Kidney glomerular epithelial cell (primary cell): ENCODE data around the gene KIR3DL2.
"Not testable (repeated sequence)": the region's sequence is repeated elsewhere in the genome, so short reads cannot be mapped to it uniquely, and the experiment has no call there.

Source experiments
- DNase-seq: peaks from one replicate; lab custom pipeline; 2025; lab: John Stamatoyannopoulos, UW

The KIR3DL2 gene

DNA sequence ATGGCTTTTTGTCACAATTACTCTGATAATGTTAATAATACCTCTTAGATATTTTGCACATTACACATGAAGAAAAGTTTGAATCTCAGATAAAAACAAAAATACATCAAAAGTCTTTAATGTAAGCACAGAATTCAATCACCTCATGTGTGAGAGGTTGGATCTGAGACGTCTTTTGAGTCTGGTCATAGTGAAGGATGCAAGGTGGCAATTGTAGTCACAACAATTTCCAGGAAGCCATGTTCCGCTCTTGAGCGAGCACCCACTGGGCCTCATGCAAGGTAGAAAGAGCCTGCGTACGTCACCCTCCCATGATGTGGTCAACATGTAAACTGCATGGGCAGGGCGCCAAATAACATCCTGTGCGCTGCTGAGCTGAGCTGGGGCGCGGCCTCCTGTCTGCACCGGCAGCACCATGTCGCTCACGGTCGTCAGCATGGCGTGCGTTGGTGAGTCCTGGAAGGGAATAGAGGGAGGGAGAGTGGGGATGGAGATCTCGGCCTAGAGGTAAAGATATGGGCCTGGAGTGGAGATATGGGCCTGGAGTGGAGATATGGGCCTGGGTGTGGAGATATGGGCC lies at the start of gene KIR3DL2:
TSS of gene KIR3DL2 (plus strand) at position 383 of the 580 bp plus-strand sequence. CDS start at position 416, 33 bp downstream.
- not testable (repeated sequence) for DNase-seq

DNA sequence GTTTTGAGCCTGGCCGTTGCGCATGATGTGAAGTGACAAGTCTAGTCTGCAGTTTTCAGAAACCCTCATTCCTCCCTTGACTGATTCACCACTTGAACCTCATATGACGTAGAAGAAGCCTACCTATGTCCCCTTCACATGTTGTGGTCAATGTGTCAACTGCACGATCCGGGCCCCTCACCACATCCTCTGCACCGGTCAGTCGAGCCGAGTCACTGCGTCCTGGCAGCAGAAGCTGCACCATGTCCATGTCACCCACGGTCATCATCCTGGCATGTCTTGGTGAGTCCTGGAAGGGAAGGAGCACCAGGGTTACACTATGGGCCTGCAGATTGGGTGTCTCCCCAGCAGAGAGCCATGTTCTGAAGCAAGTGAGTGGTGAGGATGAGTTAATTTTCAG lies 46.8 kb upstream of the KIR3DL2 start, which contains the start of gene KIR2DL4:
TSS of gene KIR2DL4 (plus strand) at position 201 of the 400 bp plus-strand sequence. CDS start at position 243, 42 bp downstream.
- no peak for DNase-seq

DNA sequence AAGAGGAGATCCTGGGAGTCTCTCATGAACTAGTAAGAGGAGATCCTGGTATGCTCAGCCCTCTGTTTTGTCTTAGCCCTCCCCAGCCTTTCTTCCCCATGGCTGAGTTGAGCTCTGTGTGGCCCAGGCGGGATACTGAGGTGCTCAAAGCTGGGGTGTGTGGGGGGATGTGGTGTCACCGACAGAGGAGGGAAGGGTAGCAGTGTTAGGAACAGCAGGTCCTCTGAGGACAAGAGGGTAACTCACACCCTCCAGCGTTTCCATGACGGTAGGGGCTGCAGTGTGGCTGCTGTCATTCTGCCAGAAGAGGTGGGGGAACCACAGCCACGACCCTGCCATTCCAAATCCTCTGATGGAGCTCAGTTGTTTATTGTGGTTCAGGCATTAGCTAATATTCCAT lies 46.1 kb upstream of the KIR3DL2 start:
- no peak for DNase-seq

DNA sequence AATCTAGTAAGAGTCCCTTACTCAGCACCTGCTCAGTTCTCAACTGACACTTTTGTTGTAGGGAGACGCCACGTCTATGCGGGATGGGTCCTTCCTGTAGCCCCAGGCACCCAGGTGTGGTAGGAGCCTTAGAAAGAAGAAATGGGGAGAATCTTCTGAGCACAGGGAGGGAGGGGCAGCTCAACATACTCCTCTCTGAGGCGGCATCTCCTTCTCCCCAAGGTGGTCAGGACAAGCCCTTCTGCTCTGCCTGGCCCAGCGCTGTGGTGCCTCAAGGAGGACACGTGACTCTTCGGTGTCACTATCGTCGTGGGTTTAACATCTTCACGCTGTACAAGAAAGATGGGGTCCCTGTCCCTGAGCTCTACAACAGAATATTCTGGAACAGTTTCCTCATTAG lies 45.7 kb upstream of the KIR3DL2 start:
- no peak for DNase-seq

DNA sequence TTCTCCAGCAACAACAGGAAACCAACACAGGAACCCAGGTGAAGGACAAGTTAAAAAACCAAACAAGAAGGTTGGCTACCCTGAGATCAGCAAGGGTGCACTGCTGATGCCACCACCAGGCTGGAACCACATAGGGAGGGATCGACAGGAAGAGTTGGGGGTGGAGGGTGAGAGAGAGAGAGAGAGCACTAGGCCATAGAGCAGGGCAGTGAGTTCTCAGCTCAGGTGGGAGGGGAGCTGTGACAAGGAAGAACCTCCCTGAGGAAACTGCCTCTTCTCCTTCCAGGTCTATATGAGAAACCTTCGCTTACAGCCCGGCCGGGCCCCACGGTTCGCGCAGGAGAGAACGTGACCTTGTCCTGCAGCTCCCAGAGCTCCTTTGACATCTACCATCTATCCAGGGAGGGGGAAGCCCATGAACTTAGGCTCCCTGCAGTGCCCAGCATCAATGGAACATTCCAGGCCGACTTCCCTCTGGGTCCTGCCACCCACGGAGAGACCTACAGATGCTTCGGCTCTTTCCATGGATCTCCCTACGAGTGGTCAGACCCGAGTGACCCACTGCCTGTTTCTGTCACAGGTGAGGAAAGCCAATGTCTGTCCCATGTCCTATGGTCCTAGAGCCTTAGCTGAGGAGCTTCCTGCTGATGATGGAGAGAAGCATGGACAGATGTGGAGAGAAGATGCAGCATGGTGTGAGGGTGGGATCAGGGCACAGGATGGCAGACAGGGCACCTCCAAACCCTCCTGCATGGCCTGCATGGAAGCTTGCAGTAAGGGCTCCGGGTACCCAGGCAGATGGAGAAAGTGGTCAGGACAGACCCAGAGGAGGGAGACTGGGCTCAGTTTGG lies 44.4 kb upstream of the KIR3DL2 start:
- DNase-seq, result no peak

DNA sequence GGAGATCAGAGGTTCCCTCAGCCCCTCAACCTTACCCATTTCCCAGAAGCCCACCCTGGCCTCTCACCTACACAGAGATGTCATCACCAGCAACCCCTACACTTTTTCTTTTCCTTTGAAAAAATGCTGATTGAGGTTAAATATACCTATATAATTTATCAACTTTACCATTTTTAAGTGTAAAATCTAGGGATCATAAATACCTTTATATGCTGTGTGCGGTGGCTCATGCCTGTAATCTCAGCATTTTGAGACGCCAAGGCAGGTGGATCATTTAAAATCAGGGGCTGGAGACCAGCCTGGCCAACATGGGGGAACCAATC lies 43.8 kb upstream of the KIR3DL2 start:
- no peak for DNase-seq

DNA sequence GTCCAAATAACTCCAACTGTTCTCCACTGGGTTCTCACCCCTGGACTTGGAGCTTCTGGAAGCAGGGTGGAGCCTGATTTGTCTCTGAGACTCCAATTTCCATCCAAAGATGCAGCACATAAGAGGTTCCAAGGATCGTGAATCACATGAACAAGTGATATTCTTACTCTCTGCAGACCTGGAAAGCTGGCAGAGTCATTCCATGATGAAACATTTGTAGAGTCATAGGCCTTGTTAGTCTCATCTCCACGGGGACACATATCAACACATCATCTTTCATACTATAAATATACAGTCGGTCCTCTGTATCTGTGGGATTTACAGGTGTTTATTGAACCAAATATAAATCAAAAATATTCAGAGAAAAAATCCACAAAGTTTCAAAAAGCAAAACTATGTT lies 35.7 kb upstream of the KIR3DL2 start:
- DNase-seq, result not testable (repeated sequence)

DNA sequence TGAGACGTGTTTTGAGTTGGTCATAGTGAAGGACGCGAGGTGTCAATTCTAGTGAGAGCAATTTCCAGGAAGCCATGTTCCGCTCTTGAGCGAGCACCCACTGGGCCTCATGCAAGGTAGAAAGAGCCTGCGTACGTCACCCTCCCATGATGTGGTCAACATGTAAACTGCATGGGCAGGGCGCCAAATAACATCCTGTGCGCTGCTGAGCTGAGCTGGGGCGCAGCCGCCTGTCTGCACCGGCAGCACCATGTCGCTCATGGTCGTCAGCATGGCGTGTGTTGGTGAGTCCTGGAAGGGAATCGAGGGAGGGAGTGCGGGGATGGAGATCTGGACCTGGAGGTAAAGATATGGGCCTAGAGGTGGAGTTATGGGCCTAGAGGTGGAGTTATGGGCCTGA lies 34.0 kb upstream of the KIR3DL2 start, which contains the start of gene KIR3DL1:
TSS of gene KIR3DL1 (plus strand) at position 218 of the 400 bp plus-strand sequence.
- not testable (repeated sequence) for DNase-seq

DNA sequence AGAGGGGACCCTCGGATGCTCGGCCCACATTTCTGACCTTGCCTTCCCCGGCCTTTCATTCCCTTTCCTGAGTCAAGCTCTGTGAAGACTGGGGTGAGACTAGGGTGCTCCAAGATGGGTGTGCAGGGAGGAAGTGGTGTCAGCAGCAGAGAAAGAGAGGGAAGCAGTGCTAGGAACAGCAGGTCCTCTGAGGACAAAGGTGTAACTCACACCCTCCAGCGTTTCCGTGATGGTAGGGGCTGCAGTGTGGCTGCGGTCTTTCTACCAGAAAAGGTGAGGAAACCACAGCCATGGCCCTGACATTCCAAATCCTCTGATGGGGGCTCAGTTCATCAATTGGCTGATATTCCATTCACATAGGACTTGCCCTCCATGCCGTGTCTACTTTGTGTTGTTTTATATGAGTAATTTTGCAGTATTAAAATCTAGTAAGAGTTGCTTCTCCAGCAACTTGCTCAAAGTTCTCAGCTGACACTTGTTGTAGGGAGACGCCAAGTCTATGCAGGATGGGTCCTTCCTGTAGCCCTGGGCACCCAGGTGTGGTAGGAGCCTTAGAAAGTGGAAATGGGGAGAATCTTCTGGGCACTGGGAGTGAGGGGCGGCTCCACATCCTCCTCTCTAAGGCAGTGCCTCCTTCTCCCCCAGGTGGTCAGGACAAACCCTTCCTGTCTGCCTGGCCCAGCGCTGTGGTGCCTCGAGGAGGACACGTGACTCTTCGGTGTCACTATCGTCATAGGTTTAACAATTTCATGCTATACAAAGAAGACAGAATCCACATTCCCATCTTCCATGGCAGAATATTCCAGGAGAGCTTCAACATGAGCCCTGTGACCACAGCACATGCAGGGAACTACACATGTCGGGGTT lies 32.3 kb upstream of the KIR3DL2 start:
- no peak for DNase-seq

DNA sequence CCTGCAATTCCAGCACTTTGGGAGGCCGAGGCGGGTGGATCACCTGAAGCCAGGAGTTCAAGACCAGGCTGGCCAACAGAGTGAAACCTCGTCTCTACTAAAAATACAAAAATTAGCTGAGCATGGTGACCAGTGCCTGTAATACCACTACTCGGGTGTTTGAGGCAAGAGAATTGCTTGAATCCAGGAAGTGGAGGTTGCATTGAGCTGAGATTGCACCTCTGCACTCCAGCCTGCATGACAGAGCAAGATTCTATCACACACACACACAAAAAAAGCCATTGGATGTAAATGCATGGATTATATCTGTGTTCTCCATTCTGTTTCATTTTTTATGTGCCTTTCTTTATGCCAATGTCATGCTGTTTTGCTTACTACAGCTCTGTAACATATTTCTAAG lies 25.8 kb upstream of the KIR3DL2 start:
- not testable (repeated sequence) for DNase-seq

DNA sequence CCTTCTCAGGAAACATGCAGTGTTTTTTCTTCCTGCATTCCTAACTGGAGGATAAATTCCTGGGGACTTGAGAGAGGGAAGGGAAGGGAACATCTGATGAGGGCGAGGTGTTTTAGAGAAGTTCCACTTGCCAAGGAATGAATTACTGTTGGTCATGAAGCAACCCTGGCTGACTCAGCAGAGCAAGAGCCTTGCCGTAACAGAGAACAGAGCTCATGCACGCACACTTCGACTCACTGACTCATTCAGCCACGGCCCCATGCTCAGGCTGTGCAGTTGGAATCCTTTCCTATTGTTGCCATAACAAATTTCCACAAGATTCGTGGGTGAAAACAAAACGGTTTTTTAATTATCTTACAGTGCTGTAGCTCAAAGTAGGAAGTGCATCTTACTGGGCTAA lies 24.9 kb upstream of the KIR3DL2 start:
- not testable (repeated sequence) for DNase-seq

DNA sequence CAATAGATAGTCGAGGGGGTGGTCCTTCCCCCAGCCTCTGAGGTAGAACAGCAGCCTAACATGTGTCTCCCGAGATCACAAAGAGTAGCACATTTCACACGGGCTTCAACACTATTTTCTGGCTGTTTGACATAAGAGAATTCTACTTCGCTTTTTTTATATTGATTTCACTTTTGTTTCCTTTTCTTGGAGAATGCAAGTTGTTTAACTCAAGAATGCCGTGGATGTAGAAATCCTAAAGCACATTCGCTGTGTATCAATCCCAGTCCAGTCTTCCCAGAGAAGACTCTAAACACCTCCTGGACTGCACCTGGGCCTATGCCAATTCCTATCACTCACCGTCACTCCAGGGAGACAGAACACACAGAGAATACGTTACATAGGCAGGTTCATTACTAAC lies 22.2 kb upstream of the KIR3DL2 start:
- not testable (repeated sequence) for DNase-seq

DNA sequence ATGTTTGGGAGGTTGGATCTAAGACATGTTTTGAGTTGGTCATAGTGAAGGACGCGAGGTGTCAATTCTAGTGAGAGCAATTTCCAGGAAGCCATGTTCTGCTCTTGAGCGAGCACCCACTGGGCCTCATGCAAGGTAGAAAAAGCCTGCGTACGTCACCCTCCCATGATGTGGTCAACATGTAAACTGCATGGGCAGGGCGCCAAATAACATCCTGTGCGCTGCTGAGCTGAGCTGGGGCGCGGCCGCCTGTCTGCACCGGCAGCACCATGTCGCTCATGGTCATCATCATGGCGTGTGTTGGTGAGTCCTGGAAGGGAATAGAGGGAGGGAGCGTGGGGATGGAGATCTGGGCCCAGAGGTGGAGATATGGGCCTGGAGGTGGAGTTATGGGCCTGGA lies 17.7 kb upstream of the KIR3DL2 start, which contains the start of gene KIR2DS4:
TSS of gene KIR2DS4 (plus strand) at position 181 of the 400 bp plus-strand sequence.
- DNase-seq, result not testable (repeated sequence)

DNA sequence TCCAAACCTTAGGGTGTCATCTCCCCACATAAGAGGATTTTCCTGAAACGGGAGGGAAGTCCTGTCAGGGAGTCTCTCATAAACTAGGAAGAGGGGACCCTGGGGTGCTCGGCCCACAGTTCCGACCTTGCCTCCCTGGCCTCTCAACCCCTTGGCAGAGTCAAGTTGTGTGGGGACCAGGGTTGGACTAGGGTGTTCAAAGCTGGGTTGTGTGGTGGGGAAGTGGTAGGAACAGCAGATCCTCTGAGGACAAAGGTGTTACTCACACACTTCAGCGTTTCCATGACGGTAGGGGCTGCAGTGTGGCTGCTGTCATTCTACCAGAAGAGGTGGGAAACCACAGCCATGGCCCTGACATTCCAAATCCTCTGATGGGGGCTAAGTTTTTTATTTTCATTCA lies 15.1 kb upstream of the KIR3DL2 start:
- not testable (repeated sequence) for DNase-seq

DNA sequence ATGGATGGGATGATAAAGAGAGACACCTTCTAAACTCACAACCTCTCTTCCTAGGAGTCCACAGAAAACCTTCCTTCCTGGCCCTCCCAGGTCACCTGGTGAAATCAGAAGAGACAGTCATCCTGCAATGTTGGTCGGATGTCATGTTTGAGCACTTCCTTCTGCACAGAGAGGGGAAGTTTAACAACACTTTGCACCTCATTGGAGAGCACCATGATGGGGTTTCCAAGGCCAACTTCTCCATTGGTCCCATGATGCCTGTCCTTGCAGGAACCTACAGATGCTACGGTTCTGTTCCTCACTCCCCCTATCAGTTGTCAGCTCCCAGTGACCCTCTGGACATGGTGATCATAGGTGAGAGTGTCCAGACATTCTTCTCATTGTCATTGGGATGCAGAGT lies 12.7 kb upstream of the KIR3DL2 start:
- not testable (repeated sequence) for DNase-seq

DNA sequence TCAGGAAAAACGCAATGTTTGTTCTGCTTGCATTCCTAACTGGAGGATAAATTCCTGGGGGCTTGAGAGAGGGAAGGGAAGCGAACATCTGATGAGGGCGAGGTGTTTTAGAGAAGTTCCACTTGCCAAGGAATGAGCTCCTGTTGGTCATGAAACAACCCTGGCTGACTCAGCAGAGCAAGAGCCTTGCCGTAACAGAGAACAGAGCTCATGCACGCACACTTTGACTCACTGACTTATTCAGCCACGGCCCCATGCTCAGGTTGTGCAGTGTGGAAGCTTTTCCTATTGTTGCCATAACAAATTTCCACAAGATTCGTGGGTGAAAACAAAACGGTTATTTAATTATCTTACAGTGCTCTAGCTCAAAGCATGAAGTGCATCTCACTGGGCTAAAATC lies 7.1 kb upstream of the KIR3DL2 start:
- not testable (repeated sequence) for DNase-seq

DNA sequence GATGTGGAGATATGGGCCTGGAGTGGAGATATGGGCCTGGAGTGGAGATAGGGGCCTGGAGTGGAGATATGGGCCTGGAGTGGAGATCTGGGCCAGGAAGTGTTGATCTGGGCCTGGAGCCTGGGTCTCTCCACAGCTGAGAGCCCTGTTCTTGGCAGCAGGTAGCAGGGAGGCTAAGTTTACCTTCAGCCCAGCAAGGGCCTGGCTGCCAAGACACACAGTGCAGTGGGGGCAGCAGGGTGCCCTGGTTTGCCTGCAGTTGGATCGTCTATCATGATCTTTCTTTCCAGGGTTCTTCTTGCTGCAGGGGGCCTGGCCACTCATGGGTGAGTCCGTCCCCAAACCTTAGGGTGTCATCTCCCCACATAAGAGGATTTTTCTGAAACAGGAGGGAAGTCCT lies 687 bp downstream of the KIR3DL2 start:
- DNase-seq, result no peak

DNA sequence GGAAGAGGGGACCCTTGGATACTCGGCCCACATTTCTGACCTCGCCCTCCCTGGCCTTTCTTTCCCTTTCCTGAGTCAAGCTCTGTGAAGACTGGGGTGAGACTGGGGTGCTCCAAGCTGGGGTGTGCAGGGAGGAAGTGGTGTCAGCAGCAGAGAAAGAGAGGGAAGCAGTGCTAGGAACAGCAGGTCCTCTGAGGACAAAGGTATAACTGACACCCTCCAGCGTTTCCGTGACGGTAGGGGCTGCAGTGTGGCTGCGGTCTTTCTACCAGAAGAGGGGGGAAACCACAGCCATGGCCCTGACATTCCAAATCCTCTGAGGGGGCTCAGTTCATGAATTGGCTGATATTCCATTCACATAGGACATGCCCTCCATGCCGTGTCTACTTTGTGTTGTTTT lies 1.1 kb downstream of the KIR3DL2 start:
- no peak for DNase-seq

DNA sequence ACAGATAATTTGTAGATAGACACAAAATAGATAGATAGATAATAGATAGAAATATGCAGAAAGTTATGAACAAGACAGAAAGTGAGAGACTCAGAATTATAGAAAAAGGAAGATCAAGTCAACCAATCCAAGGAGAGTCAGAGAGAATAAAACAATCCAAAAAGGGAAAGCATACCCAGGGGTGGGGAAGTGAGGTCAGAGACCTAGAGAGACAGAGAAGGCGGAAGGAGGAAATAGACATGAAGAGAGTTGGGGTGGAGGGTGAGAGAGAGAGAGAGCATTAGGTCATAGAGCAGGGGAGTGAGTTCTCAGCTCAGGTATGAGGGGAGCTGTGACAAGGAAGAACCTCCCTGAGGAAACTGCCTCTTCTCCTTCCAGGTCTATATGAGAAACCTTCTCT lies 5.0 kb downstream of the KIR3DL2 start:
- DNase-seq, result not testable (repeated sequence)

DNA sequence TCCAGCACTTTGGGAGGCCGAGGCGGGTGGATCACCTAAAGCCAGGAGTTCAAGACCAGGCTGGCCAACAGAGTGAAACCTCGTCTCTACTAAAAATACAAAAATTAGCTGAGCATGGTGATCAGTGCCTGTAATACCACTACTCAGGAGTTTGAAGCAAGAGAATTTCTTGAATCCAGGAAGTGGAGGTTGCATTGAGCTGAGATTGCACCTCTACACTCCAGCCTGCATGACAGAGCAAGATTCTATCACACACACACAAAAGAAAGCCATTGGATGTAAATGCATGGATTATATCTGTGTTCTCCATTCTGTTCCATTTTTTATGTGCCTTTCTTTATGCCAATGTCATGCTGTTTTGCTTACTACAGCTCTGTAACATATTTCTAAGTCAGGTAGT lies 8.2 kb downstream of the KIR3DL2 start:
- DNase-seq, result not testable (repeated sequence)

DNA sequence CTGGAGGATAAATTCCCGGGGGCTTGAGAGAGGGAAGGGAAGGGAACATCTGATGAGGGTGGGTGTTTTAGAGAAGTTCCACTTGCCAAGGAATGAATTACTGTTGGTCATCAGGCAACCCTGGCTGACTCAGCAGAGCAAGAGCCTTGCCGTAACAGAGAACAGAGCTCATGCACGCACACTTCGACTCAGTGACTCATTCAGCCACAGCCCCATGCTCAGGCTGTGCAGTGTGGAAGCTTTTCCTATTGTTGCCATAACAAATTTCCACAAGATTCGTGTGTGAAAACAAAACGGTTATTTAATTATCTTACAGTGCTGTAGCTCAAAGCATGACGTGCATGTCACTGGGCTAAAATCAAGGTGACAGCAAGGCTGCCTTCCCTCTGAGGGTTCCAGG lies 9.2 kb downstream of the KIR3DL2 start:
- DNase-seq, result not testable (repeated sequence)

DNA sequence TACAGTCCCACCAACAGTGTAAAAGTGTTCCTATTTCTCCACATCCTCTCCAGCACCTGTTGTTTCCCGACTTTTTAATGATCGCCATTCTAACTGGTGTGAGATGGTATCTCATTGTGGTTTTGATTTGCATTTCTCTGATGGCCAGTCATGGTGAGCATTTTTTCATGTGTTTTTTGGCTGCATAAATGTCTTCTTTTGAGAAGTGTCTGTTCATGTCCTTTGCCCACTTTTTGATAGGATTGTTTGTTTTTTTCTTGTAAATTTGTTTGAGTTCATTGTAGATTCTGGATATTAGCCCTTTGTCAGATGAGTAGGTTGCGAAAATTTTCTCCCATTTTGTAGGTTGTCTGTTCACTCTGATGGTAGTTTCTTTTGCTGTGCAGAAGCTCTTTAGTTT lies 13.2 kb downstream of the KIR3DL2 start:
- DNase-seq, result not testable (repeated sequence)
